Measurements from ENCODE around the gene PSMF1. TPM values are rescaled to one million over a fixed set of nuclear protein-coding genes. Genes with fewer than 3 reads are reported as not detected.

Gene PSMF1
- total RNA-seq, 1 donor from 2014 or later, result 110 TPM

DNA sequence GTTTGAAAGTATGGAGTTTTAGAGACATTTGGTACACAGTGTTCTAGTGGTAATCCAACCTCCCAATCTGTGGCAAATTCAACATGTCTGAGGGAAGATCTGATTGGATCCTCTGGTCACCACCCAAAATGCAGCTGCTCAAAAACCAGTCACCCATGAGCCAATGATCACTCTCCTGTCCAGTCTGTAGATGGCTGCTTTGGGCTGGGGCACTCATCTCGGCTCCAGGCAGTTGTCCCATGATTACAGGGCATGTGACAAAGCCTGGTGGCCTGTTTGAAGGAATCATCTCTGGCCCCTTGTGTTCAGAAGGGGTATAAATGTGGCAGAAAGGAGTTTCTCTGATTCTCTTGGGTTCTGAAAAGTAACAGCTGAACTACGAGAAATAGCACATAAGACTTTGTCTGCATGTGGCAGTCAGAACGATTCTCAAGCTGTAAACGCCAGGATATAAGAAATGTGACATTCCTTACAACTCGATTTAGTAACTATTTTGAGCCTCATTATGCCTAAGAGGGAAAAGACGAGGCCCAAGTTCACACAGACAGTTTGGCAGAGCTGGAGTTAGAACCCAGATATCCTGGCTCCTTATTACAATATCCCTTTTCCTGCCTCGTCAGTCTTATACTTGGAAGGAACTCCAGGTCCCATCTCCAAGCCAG is 80.9 kb downstream of the PSMF1 start:
- Mint-ChIP-seq H3K36me3 (ENCODE audit: low read depth) (no peaks in the 10 kb centered on the region), H3K9me3 (ENCODE audit: low read depth) (no peaks in the 10 kb centered on the region), H3K4me1 (ENCODE audit: low read depth) (no peaks in the 10 kb centered on the region), H3K27me3 (ENCODE audit: low read depth) (peaks cover 27% of the 10 kb centered on the region), H3K27ac (ENCODE audit: unreplicated experiment) (no peak overlapping the region), H3K4me3 (ENCODE audit: unreplicated experiment) (no peak overlapping the region)
- DNase-seq (ENCODE audit: low spot score), result no peak
- TF ChIP-seq, protein P1, sequence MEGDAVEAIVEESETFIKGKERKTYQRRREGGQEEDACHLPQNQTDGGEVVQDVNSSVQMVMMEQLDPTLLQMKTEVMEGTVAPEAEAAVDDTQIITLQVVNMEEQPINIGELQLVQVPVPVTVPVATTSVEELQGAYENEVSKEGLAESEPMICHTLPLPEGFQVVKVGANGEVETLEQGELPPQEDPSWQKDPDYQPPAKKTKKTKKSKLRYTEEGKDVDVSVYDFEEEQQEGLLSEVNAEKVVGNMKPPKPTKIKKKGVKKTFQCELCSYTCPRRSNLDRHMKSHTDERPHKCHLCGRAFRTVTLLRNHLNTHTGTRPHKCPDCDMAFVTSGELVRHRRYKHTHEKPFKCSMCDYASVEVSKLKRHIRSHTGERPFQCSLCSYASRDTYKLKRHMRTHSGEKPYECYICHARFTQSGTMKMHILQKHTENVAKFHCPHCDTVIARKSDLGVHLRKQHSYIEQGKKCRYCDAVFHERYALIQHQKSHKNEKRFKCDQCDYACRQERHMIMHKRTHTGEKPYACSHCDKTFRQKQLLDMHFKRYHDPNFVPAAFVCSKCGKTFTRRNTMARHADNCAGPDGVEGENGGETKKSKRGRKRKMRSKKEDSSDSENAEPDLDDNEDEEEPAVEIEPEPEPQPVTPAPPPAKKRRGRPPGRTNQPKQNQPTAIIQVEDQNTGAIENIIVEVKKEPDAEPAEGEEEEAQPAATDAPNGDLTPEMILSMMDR (IDR thresholded peaks at IDR 0.05), result no peak

DNA sequence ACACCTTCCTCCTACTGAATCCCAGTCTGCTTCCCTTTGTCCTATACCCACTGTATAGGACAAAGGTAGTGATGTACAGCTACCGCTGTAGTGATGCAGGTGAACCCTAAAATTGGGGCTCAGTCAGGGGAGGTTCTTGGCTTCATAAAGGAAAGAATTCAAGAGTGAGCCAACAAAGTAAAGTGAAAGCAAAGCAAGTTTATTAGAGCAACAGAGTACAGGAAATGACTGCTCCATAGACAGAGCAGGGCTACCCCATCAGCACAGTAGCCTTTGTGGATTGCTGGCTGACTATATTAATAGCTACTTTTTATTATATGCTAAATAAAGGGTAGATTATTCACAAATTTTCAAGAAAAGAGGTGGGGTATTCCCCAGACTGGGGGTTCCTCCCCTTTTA is 81.6 kb downstream of the PSMF1 start:
- Mint-ChIP-seq H3K4me3 (ENCODE audit: unreplicated experiment) (no peak overlapping the region), H3K4me1 (ENCODE audit: low read depth) (no peaks in the 10 kb centered on the region), H3K9me3 (ENCODE audit: low read depth) (no peaks in the 10 kb centered on the region), H3K27ac (ENCODE audit: unreplicated experiment) (no peak overlapping the region), H3K27me3 (ENCODE audit: low read depth) (peaks cover 27% of the 10 kb centered on the region), H3K36me3 (ENCODE audit: low read depth) (no peaks in the 10 kb centered on the region)
- TF ChIP-seq, protein P1 (IDR thresholded peaks at IDR 0.05), result no peak
- DNase-seq (ENCODE audit: low spot score), result no peak

DNA sequence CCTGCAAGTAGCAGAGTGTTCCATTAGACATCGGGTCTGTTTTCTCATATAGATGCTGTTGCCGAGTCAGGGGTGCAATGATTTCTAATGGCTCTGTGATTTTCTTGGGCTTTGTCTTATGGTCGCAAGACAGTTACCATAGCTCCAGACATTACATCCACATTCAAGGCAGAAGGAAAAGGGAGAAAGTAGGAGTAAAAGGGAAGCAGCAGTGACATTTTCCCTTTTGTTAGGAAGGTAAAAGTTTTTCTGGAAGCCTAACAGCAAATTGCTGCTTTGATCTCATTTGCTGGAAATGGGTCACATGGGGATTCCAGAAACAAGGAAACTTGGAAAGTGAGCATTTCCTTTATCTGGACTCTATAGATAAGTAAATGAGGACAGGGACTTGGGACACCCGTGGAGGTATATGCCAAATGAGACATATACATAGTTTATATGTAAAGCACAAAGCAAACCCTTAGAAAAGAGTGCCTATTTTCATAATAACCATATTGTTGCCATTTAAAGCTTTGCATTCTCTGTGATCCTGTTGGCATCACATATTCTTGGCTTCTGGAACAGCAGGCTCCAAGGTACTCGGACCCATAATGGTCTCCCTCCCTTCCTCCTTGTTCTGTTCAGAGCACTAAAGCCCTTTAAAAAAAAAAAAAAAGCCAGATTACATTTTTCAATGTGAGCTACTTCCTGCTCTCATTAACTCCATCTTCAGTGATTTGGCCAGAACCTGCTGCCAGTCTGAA is 84.5 kb downstream of the PSMF1 start, which contains the start of gene C20orf202:
Gene C20orf202, plus strand, starts transcription at position 693 of the 743 bp plus-strand sequence. CDS start 132 bp downstream, outside the sequence.
- Mint-ChIP-seq H3K36me3 (ENCODE audit: low read depth) (no peaks in the 10 kb centered on the region), H3K9me3 (ENCODE audit: low read depth) (no peaks in the 10 kb centered on the region), H3K4me1 (ENCODE audit: low read depth) (no peaks in the 10 kb centered on the region), H3K27ac (ENCODE audit: unreplicated experiment) (no peak within 1 kb of the TSS), H3K4me3 (ENCODE audit: unreplicated experiment) (no peak within 1 kb of the TSS), H3K27me3 (ENCODE audit: low read depth) (peaks cover 20% of the 10 kb centered on the region)
- TF ChIP-seq, protein P1 (IDR thresholded peaks at IDR 0.05), result no peak
- DNase-seq (ENCODE audit: low spot score), result no peak

DNA sequence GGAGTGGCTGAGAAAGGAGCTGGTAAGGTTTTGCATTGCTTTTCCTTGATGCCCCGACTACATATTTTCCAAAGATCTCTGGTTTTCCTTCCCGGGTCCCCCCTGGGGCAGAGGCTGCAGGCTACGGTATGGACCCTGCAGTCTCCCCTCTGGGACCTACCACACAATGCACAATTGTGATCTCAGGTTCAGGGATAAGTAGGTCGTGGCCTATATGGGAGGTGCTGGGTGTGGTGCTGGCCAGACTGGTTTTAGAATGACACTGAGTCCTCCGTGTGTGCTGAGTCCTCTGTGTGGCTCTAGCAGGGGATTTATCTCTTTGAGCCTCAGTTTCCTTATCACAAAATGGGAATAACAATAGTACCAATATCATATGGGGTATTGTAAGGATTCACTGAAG is 85.2 kb downstream of the PSMF1 start:
- no peaks in the 10 kb centered on the region for H3K9me3 Mint-ChIP-seq (ENCODE audit: low read depth)
- no peak for DNase-seq (ENCODE audit: low spot score)
- TF ChIP-seq, protein P1 (IDR thresholded peaks at IDR 0.05), result no peak
- no peak overlapping the region for H3K4me3 Mint-ChIP-seq (ENCODE audit: unreplicated experiment)
- no peaks in the 10 kb centered on the region for H3K36me3 Mint-ChIP-seq (ENCODE audit: low read depth)
- no peaks in the 10 kb centered on the region for H3K4me1 Mint-ChIP-seq (ENCODE audit: low read depth)
- H3K27ac Mint-ChIP-seq (ENCODE audit: unreplicated experiment), result no peak overlapping the region
- peaks cover 25% of the 10 kb centered on the region for H3K27me3 Mint-ChIP-seq (ENCODE audit: low read depth)

DNA sequence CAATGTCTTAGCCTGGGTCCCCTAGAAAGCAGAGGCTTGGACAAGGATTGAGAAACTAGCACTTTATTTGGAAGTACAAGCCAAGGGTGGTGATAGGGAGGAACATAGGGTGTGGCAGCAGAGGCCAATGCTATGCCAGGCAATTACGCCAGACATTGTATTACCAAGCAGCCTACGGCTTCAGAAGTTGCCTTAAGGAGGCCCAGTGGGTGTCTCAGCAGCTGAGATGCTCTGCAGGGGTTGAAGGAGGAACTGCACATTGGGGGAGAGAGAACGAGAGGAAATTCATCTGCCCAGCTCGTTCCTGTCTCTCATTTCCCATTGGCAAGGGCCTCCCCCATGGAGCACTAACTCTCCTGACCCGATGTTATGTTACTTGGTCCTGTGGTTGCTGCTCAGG is 85.7 kb downstream of the PSMF1 start:
- no peak for DNase-seq (ENCODE audit: low spot score)
- Mint-ChIP-seq H3K9me3 (ENCODE audit: low read depth) (no peaks in the 10 kb centered on the region), H3K4me3 (ENCODE audit: unreplicated experiment) (no peak overlapping the region), H3K27me3 (ENCODE audit: low read depth) (peaks cover 25% of the 10 kb centered on the region), H3K27ac (ENCODE audit: unreplicated experiment) (no peak overlapping the region), H3K36me3 (ENCODE audit: low read depth) (no peaks in the 10 kb centered on the region), H3K4me1 (ENCODE audit: low read depth) (no peaks in the 10 kb centered on the region)
- TF ChIP-seq, protein P1 (IDR thresholded peaks at IDR 0.05), result no peak
